SK-N-SH (cell line): Measurements from ENCODE around the gene HEXIM1. TPM values are rescaled to one million over a fixed set of nuclear protein-coding genes. Genes with fewer than 3 reads are reported as not detected.

Experiments used
- ELF1 ChIP-seq: IDR thresholded peaks from 2 replicates; pipeline ENCODE4 v1.4.0; 2012
- EZH2phosphoT487 ChIP-seq: fragments of 200-600 bp; sonication (generic); IDR thresholded peaks from 2 replicates; pipeline ENCODE4 v1.6.1; 2017; ENCODE audit warnings: low read depth, mixed run types, mild to moderate bottlenecking, antibody characterized with exemption, moderate library complexity, borderline replicate concordance
- JUND ChIP-seq: IDR thresholded peaks from 2 replicates; pipeline ENCODE4 v1.4.0; 2012
- MEF2A ChIP-seq: IDR thresholded peaks from 2 replicates; pipeline ENCODE4 v1.4.0; 2012; ENCODE audit warnings: low read depth, borderline replicate concordance
- MXI1 ChIP-seq: IDR thresholded peaks from 2 replicates; pipeline ENCODE4 v1.6.1; 2012; ENCODE audit warnings: mild to moderate bottlenecking, low read depth, low read length, improper control_type of control experiment
- POLR2AphosphoS5 ChIP-seq: IDR thresholded peaks from 2 replicates; pipeline ENCODE4 v1.6.1; 2012; ENCODE audit warnings: low read depth, low read length
- RAD21 ChIP-seq: IDR thresholded peaks from 2 replicates; pipeline ENCODE4 v1.6.1; 2012; ENCODE audit warnings: mild to moderate bottlenecking, low read length
- RCOR1 ChIP-seq: fragments of 150-350 bp; IDR thresholded peaks from 2 replicates; pipeline ENCODE4 v1.6.1; 2017; ENCODE audit warnings: antibody characterized with exemption, low read length
- RFX5 ChIP-seq: IDR thresholded peaks from 2 replicates; pipeline ENCODE4 v1.6.1; 2012; ENCODE audit warnings: mild to moderate bottlenecking, improper control_type of control experiment, low read length
- RXRA ChIP-seq: IDR thresholded peaks from 2 replicates; pipeline ENCODE4 v1.4.0; 2012; ENCODE audit warnings: low read depth, mild to moderate bottlenecking, borderline replicate concordance
- SIN3A ChIP-seq: IDR thresholded peaks from 2 replicates; pipeline ENCODE4 v1.6.1; 2012; ENCODE audit warnings: low read depth, mild to moderate bottlenecking, low read length, moderate library complexity, borderline replicate concordance
- SMC3 ChIP-seq: IDR thresholded peaks from 2 replicates; pipeline ENCODE4 v1.6.1; 2012; ENCODE audit warnings: low read depth, low read length, improper control_type of control experiment
- TCF12 ChIP-seq: IDR thresholded peaks from 2 replicates; pipeline ENCODE4 v1.4.0; 2012
- polyA plus RNA-seq, 3 experiments: library from polyadenylated mRNA; depleted of rRNA; stranded (reverse); fragments of >200 nt; gene quantifications; 2 replicates each; pipeline ENCODE4 v1.2.3, GENCODE V29; 2012
- TF ChIP-seq, protein P1 (sequence below): IDR thresholded peaks from 2 replicates; pipeline ENCODE4 v1.4.0; 2012; ENCODE audit warnings: low read depth, borderline replicate concordance
- TF ChIP-seq, protein P2 (sequence below): IDR thresholded peaks from 2 replicates; pipeline ENCODE4; 2012
- TF ChIP-seq, protein P3 (sequence below): fragments of 150-350 bp; IDR thresholded peaks from 2 replicates; pipeline ENCODE4 v1.6.1; 2017; ENCODE audit warnings: antibody characterized with exemption, low read length, low read depth, borderline replicate concordance
- TF ChIP-seq, protein P4 (sequence below): IDR thresholded peaks from 2 replicates; pipeline ENCODE4 v1.4.0; 2012; ENCODE audit warnings: low read depth, borderline replicate concordance
- TF ChIP-seq, protein P5 (sequence below): fragments of 150-350 bp; IDR thresholded peaks from 2 replicates; pipeline ENCODE4 v1.6.1; 2016; ENCODE audit warnings: mild to moderate bottlenecking, low read depth, low read length
- TF ChIP-seq, protein P6 (sequence below): IDR thresholded peaks from 2 replicates; pipeline ENCODE4 v1.4.0; 2012; ENCODE audit warnings: low read depth

HEXIM1 gene
- polyA plus RNA-seq, 1 of the 3 experiments (the other 2 are of a cell fraction) = 20.7 TPM

- TF ChIP-seq, protein P1, sequence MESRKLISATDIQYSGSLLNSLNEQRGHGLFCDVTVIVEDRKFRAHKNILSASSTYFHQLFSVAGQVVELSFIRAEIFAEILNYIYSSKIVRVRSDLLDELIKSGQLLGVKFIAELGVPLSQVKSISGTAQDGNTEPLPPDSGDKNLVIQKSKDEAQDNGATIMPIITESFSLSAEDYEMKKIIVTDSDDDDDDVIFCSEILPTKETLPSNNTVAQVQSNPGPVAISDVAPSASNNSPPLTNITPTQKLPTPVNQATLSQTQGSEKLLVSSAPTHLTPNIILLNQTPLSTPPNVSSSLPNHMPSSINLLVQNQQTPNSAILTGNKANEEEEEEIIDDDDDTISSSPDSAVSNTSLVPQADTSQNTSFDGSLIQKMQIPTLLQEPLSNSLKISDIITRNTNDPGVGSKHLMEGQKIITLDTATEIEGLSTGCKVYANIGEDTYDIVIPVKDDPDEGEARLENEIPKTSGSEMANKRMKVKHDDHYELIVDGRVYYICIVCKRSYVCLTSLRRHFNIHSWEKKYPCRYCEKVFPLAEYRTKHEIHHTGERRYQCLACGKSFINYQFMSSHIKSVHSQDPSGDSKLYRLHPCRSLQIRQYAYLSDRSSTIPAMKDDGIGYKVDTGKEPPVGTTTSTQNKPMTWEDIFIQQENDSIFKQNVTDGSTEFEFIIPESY = no peak
- TF ChIP-seq MEF2A = no peak
- no peak for TF ChIP-seq SMC3
- TF ChIP-seq, protein P2, sequence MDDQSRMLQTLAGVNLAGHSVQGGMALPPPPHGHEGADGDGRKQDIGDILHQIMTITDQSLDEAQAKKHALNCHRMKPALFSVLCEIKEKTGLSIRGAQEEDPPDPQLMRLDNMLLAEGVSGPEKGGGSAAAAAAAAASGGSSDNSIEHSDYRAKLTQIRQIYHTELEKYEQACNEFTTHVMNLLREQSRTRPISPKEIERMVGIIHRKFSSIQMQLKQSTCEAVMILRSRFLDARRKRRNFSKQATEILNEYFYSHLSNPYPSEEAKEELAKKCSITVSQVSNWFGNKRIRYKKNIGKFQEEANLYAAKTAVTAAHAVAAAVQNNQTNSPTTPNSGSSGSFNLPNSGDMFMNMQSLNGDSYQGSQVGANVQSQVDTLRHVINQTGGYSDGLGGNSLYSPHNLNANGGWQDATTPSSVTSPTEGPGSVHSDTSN = 0 out of 2 replicates have a peak, but pooled peaks have one; percentile 33
- TF ChIP-seq, protein P3, sequence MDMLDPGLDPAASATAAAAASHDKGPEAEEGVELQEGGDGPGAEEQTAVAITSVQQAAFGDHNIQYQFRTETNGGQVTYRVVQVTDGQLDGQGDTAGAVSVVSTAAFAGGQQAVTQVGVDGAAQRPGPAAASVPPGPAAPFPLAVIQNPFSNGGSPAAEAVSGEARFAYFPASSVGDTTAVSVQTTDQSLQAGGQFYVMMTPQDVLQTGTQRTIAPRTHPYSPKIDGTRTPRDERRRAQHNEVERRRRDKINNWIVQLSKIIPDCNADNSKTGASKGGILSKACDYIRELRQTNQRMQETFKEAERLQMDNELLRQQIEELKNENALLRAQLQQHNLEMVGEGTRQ = no peak
- peak; percentile 69; the same call in 1 of the 2 replicates for TF ChIP-seq SIN3A
- TF ChIP-seq, protein P4, sequence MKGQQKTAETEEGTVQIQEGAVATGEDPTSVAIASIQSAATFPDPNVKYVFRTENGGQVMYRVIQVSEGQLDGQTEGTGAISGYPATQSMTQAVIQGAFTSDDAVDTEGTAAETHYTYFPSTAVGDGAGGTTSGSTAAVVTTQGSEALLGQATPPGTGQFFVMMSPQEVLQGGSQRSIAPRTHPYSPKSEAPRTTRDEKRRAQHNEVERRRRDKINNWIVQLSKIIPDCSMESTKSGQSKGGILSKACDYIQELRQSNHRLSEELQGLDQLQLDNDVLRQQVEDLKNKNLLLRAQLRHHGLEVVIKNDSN = no peak
- 0 out of 2 replicates have a peak, but pooled peaks have one; percentile 48 for TF ChIP-seq POLR2AphosphoS5
- TF ChIP-seq RFX5 = 0 out of 2 replicates have a peak, but pooled peaks have one; percentile 12
- TF ChIP-seq EZH2phosphoT487 = no peak
- TF ChIP-seq RCOR1 = no peak; the same call in 1 of the 2 replicates
- TF ChIP-seq JUND = no peak
- TF ChIP-seq, protein P5, sequence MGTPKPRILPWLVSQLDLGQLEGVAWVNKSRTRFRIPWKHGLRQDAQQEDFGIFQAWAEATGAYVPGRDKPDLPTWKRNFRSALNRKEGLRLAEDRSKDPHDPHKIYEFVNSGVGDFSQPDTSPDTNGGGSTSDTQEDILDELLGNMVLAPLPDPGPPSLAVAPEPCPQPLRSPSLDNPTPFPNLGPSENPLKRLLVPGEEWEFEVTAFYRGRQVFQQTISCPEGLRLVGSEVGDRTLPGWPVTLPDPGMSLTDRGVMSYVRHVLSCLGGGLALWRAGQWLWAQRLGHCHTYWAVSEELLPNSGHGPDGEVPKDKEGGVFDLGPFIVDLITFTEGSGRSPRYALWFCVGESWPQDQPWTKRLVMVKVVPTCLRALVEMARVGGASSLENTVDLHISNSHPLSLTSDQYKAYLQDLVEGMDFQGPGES = no peak
- no peak for TF ChIP-seq MXI1
- TF ChIP-seq TCF12 = peak; percentile 62
- TF ChIP-seq RXRA = no peak
- TF ChIP-seq RAD21 = peak; percentile 6; the same call in 1 of the 2 replicates
- TF ChIP-seq ELF1 = peak; percentile 62; the same call in 1 of the 2 replicates
- TF ChIP-seq, protein P6, sequence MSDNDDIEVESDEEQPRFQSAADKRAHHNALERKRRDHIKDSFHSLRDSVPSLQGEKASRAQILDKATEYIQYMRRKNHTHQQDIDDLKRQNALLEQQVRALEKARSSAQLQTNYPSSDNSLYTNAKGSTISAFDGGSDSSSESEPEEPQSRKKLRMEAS = peak; percentile 88; the same call in 1 of the 2 replicates
Observed at GRCh38 chr17:45172541-45173286, 24.4 kb downstream of the HEXIM1 start (continued).
